ENCODE results near the gene PNKP. TPM values are rescaled to one million over a fixed set of nuclear protein-coding genes. Genes with fewer than 3 reads are reported as not detected.

The PNKP gene
- total RNA-seq, 2 experiments from 2014 or later = 58.8 to 65.9 TPM

DNA sequence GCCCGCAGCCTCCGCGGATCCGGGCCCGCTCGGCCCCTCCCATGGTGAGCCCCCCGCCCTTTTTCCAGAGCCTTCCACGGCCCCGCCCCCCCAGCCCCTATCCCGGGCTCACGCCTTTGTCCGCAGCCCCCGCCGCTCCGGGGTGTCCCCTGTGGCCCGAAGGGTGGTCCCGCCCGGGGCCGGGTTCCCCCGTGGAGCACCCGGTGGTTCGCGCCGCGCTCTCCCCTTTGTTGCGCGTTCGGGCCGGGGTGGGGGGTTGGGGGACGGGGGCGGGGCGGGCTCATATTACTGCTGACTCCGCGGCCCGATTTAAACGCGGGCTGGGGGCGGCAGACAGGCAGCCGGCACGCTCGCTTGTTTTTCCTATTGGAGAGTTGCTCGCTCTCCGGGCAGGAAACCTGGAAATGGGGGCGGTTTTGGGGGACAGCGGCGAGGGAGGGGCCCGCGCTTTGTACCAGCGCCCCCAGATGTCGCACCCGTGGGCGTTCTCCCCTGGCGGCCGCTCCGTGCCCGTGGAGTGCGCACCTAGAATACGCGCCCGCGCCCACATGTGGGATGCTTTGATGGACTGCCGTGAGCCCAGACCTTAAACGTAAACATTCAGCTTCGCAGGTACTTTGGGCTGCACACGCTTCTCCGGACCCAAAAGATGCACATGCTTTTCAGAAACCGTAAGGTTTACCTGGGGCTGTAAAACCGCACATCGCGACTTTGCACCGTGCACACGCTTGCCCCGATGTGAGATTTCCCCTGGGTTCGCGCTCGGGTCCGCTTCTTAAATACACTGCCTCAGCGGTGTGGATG lies 15.7 kb downstream of the PNKP start:
- H3K4me3 Mint-ChIP-seq = peak overlapping the region; percentile 70
- TF ChIP-seq, protein P1, sequence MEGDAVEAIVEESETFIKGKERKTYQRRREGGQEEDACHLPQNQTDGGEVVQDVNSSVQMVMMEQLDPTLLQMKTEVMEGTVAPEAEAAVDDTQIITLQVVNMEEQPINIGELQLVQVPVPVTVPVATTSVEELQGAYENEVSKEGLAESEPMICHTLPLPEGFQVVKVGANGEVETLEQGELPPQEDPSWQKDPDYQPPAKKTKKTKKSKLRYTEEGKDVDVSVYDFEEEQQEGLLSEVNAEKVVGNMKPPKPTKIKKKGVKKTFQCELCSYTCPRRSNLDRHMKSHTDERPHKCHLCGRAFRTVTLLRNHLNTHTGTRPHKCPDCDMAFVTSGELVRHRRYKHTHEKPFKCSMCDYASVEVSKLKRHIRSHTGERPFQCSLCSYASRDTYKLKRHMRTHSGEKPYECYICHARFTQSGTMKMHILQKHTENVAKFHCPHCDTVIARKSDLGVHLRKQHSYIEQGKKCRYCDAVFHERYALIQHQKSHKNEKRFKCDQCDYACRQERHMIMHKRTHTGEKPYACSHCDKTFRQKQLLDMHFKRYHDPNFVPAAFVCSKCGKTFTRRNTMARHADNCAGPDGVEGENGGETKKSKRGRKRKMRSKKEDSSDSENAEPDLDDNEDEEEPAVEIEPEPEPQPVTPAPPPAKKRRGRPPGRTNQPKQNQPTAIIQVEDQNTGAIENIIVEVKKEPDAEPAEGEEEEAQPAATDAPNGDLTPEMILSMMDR (IDR thresholded peaks at IDR 0.05) = no peak
- peaks cover 12% of the 10 kb centered on the region for H3K36me3 Mint-ChIP-seq (ENCODE audit: low read depth)
- H3K27me3 Mint-ChIP-seq = no peaks in the 10 kb centered on the region
- H3K9me3 Mint-ChIP-seq = peaks cover 10% of the 10 kb centered on the region
- ChIA-PET CTCF (no interaction called here), POLR2A (interaction anchor here (1.2 to 6.5 kb wide), 4 partner anchors 9 to 26 kb away, joined by 6 to 64 read pairs (median 6); partner anchors contain the start of genes AKT1S1, PNKP and TBC1D17)
- intact Hi-C loops (cut with micrococcal nuclease) = no loop called here
- ATAC-seq (no peak), DNase-seq (peak; percentile 54)
- peak overlapping the region; percentile 10 for H3K27ac Mint-ChIP-seq
- peaks cover 42% of the 10 kb centered on the region for H3K4me1 Mint-ChIP-seq (ENCODE audit: low read depth)

DNA sequence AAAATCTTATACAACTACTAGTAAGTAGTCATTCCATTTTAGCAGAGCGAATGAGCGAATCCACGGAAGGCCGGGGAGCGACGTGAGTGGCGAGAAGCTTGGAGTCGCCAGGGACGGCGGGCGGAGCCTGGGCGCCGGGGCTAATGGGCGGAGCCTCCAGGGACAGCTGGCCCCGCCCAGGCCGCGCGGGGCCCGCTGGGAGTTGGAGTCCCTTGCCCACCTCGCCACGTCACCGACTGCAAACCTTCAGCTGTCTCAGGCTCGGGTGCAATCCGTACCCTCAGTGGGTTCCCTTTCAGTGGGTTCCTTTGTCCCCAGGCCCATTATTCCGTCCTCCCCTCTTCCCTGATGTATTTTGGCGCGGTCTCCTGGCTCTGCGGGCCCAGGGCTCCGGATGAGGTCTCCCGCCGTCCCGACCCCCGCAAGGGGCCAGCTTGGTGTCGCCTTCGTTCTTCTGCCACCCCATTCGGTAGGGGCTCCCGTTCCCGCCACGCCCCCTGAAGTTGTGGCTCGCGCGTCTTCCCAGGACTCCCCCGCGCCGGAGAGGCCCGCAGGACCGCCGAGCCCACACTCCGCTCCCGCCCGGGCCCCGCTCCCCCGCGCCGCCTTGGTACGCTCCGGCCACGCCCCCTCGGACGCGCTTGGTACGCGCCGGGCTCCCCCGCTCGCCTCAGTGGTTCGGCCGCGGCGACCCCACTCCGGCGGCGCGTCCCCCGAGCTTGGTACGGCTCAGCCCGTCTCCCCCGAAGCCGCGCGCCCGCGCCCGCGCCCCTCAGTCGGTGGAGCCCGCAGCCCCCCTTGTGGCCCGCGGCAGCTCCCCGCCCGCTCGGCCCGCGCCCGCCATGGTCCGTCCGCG lies 16.7 kb downstream of the PNKP start, which contains the start of gene PTOV1:
Gene PTOV1, plus strand, starts transcription at position 673 of the 856 bp plus-strand sequence.
- H3K27ac Mint-ChIP-seq = peak within 1 kb of the TSS; percentile 97
- H3K4me1 Mint-ChIP-seq (ENCODE audit: low read depth) = peaks cover 42% of the 10 kb centered on the region
- H3K27me3 Mint-ChIP-seq = no peaks in the 10 kb centered on the region
- POLR2A ChIA-PET = interaction anchor here (0.8 to 6.5 kb wide), 8 partner anchors 10 to 363 kb away, joined by 3 to 64 read pairs (median 4); partner anchors contain the start of genes AKT1S1, FUZ, PNKP and TBC1D17
- peaks cover 10% of the 10 kb centered on the region for H3K36me3 Mint-ChIP-seq (ENCODE audit: low read depth)
- CTCF ChIA-PET = interaction anchor here (1.2 to 1.5 kb wide), 2 partner anchors 19 to 134 kb away, joined by 3 read pairs; no protein-coding TSS in a partner anchor
- intact Hi-C loops (cut with micrococcal nuclease) = no loop called here
- TF ChIP-seq, protein P1 (IDR thresholded peaks at IDR 0.05) = no peak
- peak; percentile 92 for ATAC-seq
- H3K4me3 Mint-ChIP-seq = peak within 1 kb of the TSS; percentile 88
- peaks cover 10% of the 10 kb centered on the region for H3K9me3 Mint-ChIP-seq
- peak; percentile 93 for DNase-seq

DNA sequence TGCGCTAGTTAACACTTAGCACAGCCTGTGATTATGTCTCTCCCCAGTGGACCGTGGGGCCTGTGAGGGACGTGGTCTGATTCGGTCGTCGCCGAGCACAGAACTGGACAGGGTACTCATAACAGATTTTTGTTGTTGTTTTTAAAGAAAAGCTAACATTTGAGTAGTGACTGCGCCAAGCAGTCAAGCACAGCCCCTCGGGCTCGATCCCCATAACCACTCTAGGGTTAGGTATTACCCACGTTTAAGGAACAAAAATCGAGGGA lies 17.2 kb downstream of the PNKP start:
- intact Hi-C loops (cut with micrococcal nuclease) = no loop called here
- ATAC-seq (no peak), DNase-seq (no peak)
- Mint-ChIP-seq H3K36me3 (ENCODE audit: low read depth) (peaks cover 10% of the 10 kb centered on the region), H3K27ac (peak overlapping the region; percentile 97), H3K4me1 (ENCODE audit: low read depth) (peaks cover 40% of the 10 kb centered on the region), H3K9me3 (peaks cover 10% of the 10 kb centered on the region), H3K4me3 (peak overlapping the region; percentile 88), H3K27me3 (no peaks in the 10 kb centered on the region)
- CTCF ChIA-PET = interaction anchor here (1.2 to 1.5 kb wide), 2 partner anchors 19 to 134 kb away, joined by 3 read pairs; no protein-coding TSS in a partner anchor
- TF ChIP-seq, protein P1 (IDR thresholded peaks at IDR 0.05) = no peak
- POLR2A ChIA-PET = interaction anchor here (0.8 to 6.5 kb wide), 8 partner anchors 9 to 362 kb away, joined by 3 to 64 read pairs (median 4); partner anchors contain the start of genes AKT1S1, FUZ, PNKP and TBC1D17

DNA sequence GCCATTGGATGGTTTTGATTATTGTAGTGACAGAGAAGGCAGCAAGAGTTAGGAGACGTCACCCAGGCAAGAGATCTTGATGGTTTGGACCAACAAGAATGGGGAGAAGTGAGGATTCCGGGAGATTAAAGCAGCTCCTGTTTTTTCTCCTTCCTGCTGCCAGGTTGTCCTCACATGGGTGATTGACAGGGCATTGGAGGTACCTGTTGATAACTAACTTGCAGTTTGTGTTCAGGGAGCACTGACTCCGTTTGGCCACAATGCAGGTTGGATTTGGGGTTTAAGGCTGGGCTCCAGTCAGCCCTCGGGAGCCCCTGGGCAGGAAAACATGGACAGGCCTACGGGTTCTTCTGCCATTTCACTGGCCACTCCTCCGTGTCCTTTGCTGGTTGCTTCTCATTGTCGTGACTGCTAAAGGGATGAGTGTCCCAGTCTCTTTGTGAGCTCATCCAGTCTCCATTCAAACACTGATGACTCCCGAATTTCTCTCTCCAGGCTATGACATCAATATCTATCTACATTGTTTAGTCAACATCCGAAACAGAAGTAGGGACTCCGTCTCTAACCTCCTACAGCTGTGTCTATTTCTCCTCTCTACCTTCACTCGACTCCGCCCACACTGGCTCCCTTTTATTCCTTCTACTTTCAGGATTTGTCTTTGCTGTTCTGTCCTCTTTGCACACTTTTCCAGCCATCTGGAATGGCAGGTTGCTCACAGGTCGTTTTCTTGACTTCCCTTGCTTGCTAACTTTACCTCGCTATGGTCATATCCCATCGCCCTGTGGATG lies 17.7 kb downstream of the PNKP start:
- Mint-ChIP-seq H3K4me3 (peak overlapping the region; percentile 88), H3K27ac (peak overlapping the region; percentile 97), H3K9me3 (peaks cover 10% of the 10 kb centered on the region), H3K27me3 (no peaks in the 10 kb centered on the region), H3K36me3 (ENCODE audit: low read depth) (peaks cover 10% of the 10 kb centered on the region), H3K4me1 (ENCODE audit: low read depth) (peaks cover 40% of the 10 kb centered on the region)
- ATAC-seq (no peak), DNase-seq (no peak)
- CTCF ChIA-PET = interaction anchor here (1.2 to 1.5 kb wide), 3 partner anchors 20 to 133 kb away, joined by 3 to 4 read pairs (median 3); no protein-coding TSS in a partner anchor
- TF ChIP-seq, protein P1 (IDR thresholded peaks at IDR 0.05) = no peak
- intact Hi-C loops (cut with micrococcal nuclease) = no loop called here
- POLR2A ChIA-PET = interaction anchor here (0.8 to 1.7 kb wide), 9 partner anchors 9 to 362 kb away, joined by 3 to 6 read pairs (median 3); partner anchors contain the start of genes AKT1S1, FUZ, IL4I1 and TBC1D17
